KMS-11 (cell line): ENCODE measurements around the gene CADPS2.

ENCODE experiments used
- H2AFZ ChIP-seq: fragments of 200-600 bp; sonication (generic); 2 replicates; pipeline ENCODE4 v1.6.1; 2016; ENCODE audit warnings: antibody characterized with exemption, mixed run types, low read depth
- H3K27ac ChIP-seq: fragments of 200-600 bp; sonication (generic); 2 replicates; pipeline ENCODE4 v1.6.1; 2016; ENCODE audit warnings: mild to moderate bottlenecking, mixed run types
- H3K27me3 ChIP-seq: fragments of 200-600 bp; sonication (generic); 2 replicates; pipeline ENCODE4 v1.6.1; 2017; ENCODE audit warnings: mild to moderate bottlenecking, low read depth, mixed run types, moderate library complexity; ENCODE audit not compliant: insufficient read depth
- H3K36me3 ChIP-seq: fragments of 200-600 bp; sonication (generic); 2 replicates; pipeline ENCODE4 v1.6.1; 2017; ENCODE audit warnings: mild to moderate bottlenecking, mixed run types; ENCODE audit not compliant: insufficient read depth
- H3K4me1 ChIP-seq: fragments of 200-600 bp; sonication (generic); 2 replicates; pipeline ENCODE4 v1.6.1; 2016; ENCODE audit warnings: mild to moderate bottlenecking, low read depth, mixed run types; ENCODE audit not compliant: poor library complexity, severe bottlenecking
- H3K4me2 ChIP-seq: fragments of 200-600 bp; sonication (generic); 2 replicates; pipeline ENCODE4 v1.7.0; 2016; ENCODE audit warnings: mild to moderate bottlenecking, mixed run types
- H3K4me3 ChIP-seq: fragments of 200-600 bp; sonication (generic); IDR thresholded peaks from 2 replicates; pipeline ENCODE4 v1.6.1; 2017; ENCODE audit warnings: low read depth, low read length, mixed read lengths; ENCODE audit not compliant: insufficient read depth
- H3K79me2 ChIP-seq: fragments of 200-600 bp; sonication (generic); 2 replicates; pipeline ENCODE4 v1.6.1; 2016; ENCODE audit warnings: low read depth, mixed run types; ENCODE audit not compliant: insufficient read depth
- H3K9ac ChIP-seq: fragments of 200-600 bp; sonication (generic); 2 replicates; pipeline ENCODE4 v1.6.1; 2016; ENCODE audit warnings: mild to moderate bottlenecking, mixed run types
- H4K20me1 ChIP-seq: fragments of 200-600 bp; sonication (generic); 2 replicates; pipeline ENCODE4 v1.6.1; 2016; ENCODE audit warnings: mild to moderate bottlenecking, mixed run types; ENCODE audit not compliant: insufficient read depth
- CTCF ChIP-seq: fragments of 200-600 bp; sonication (generic); conservative IDR thresholded peaks from 2 replicates; pipeline ENCODE4 v1.6.1; 2017; ENCODE audit warnings: low read depth, mild to moderate bottlenecking, antibody characterized with exemption, low read length, moderate library complexity, mixed read lengths

CADPS2 gene

GRCh38 chr7:122886357-122887081, at the start of gene CADPS2:
TSS of gene CADPS2 (minus strand) at chr7:122886460. CDS start at chr7:122886337, 123 bp downstream.
- H3K36me3 ChIP-seq: no peaks in the 10 kb centered on the region
- no peaks in the 10 kb centered on the region; the same call in 1 of the 2 replicates for H3K79me2 ChIP-seq
- H4K20me1 ChIP-seq: no peaks in the 10 kb centered on the region
- H3K4me1 ChIP-seq: peaks cover 39% of the 10 kb centered on the region
- no peaks in the 10 kb centered on the region for H3K27me3 ChIP-seq
- peak within 1 kb of the TSS; percentile 74 for H3K27ac ChIP-seq
- no peak for TF ChIP-seq CTCF
- H3K4me3 ChIP-seq: peak within 1 kb of the TSS; percentile 57
- peak within 1 kb of the TSS; percentile 83 for H3K9ac ChIP-seq
- peak within 1 kb of the TSS; percentile 92 for H2AFZ ChIP-seq
- H3K4me2 ChIP-seq: peak within 1 kb of the TSS; percentile 90

GRCh38 chr7:122935620-122936019, 49.4 kb upstream of the CADPS2 start:
- no peak overlapping the region for H3K4me2 ChIP-seq
- no peak for TF ChIP-seq CTCF

GRCh38 chr7:122919643-122920181, 33.5 kb upstream of the CADPS2 start:
- TF ChIP-seq CTCF: no peak

More at GRCh38 chr7:122935620-122936019, 49.4 kb upstream of the CADPS2 start:
- Histone ChIP-seq H2AFZ (no peak overlapping the region), H3K36me3 (no peaks in the 10 kb centered on the region), H3K4me1 (no peaks in the 10 kb centered on the region), H4K20me1 (no peaks in the 10 kb centered on the region), H3K9ac (no peak overlapping the region), H3K79me2 (no peaks in the 10 kb centered on the region), H3K27me3 (no peaks in the 10 kb centered on the region), H3K4me3 (no peak overlapping the region), H3K27ac (no peak overlapping the region)

GRCh38 chr7:122914812-122915211, 28.6 kb upstream of the CADPS2 start:
- Histone ChIP-seq H3K4me2 (no peak overlapping the region), H4K20me1 (no peaks in the 10 kb centered on the region), H3K27me3 (no peaks in the 10 kb centered on the region), H3K4me3 (no peak overlapping the region), H2AFZ (no peak overlapping the region), H3K27ac (no peak overlapping the region), H3K4me1 (no peaks in the 10 kb centered on the region), H3K79me2 (no peaks in the 10 kb centered on the region), H3K9ac (no peak overlapping the region), H3K36me3 (no peaks in the 10 kb centered on the region)
- TF ChIP-seq CTCF: no peak

More at GRCh38 chr7:122919643-122920181, 33.5 kb upstream of the CADPS2 start:
- Histone ChIP-seq H3K36me3 (no peaks in the 10 kb centered on the region), H3K4me1 (no peaks in the 10 kb centered on the region), H3K4me2 (no peak overlapping the region), H3K27me3 (no peaks in the 10 kb centered on the region), H2AFZ (no peak overlapping the region), H3K27ac (no peak overlapping the region), H3K4me3 (no peak overlapping the region), H3K9ac (no peak overlapping the region), H4K20me1 (no peaks in the 10 kb centered on the region), H3K79me2 (no peaks in the 10 kb centered on the region)
